Measurements from ENCODE around the gene HLCS.
"Not testable (repeated sequence)": the region's sequence is repeated elsewhere in the genome, so short reads cannot be mapped to it uniquely, and the experiment has no call there.

HLCS gene

GRCh38 chr21:36955783-36956182, 10.7 kb downstream of the HLCS start:
- DNase-seq (ENCODE audit: low read depth, low spot score), result no peak

- not testable (repeated sequence) for DNase-seq (ENCODE audit: low read depth, low spot score)
These were observed 14.1 kb downstream of the HLCS start for GRCh38 chr21:36952331-36952730.

GRCh38 chr21:36949171-36950141, 17.0 kb downstream of the HLCS start:
- DNase-seq (ENCODE audit: low read depth, low spot score), result no peak

GRCh38 chr21:36948686-36949085, 17.8 kb downstream of the HLCS start:
- peak; percentile 15 for DNase-seq (ENCODE audit: low read depth, low spot score)

GRCh38 chr21:36946949-36947356, 19.5 kb downstream of the HLCS start:
- peak; percentile 21 for DNase-seq (ENCODE audit: low read depth, low spot score)

- DNase-seq (ENCODE audit: low read depth, low spot score), result no peak
These were observed 20.9 kb downstream of the HLCS start for GRCh38 chr21:36945496-36946138.

- no peak for DNase-seq (ENCODE audit: low read depth, low spot score)
These were observed 29.9 kb downstream of the HLCS start for GRCh38 chr21:36936361-36937135.

GRCh38 chr21:36934864-36935420, 31.5 kb downstream of the HLCS start:
- DNase-seq (ENCODE audit: low read depth, low spot score), result no peak

- no peak for DNase-seq (ENCODE audit: low read depth, low spot score)
These were observed 34.2 kb downstream of the HLCS start for GRCh38 chr21:36932161-36932816.

GRCh38 chr21:36929622-36930021, 36.8 kb downstream of the HLCS start:
- DNase-seq (ENCODE audit: low read depth, low spot score), result no peak

GRCh38 chr21:36928960-36929359, 37.5 kb downstream of the HLCS start:
- DNase-seq (ENCODE audit: low read depth, low spot score), result no peak

- DNase-seq (ENCODE audit: low read depth, low spot score), result peak; percentile 41
These were observed 38.8 kb downstream of the HLCS start for GRCh38 chr21:36927719-36928117.

GRCh38 chr21:36926989-36927718, 39.3 kb downstream of the HLCS start:
- no peak for DNase-seq (ENCODE audit: low read depth, low spot score)

- no peak for DNase-seq (ENCODE audit: low read depth, low spot score)
These were observed 43.2 kb downstream of the HLCS start for GRCh38 chr21:36923270-36923669.

- no peak for DNase-seq (ENCODE audit: low read depth, low spot score)
These were observed 43.6 kb downstream of the HLCS start for GRCh38 chr21:36922861-36923260.

GRCh38 chr21:36918291-36918690, 48.2 kb downstream of the HLCS start:
- no peak for DNase-seq (ENCODE audit: low read depth, low spot score)

GRCh38 chr21:36917471-36918158, 48.9 kb downstream of the HLCS start:
- no peak for DNase-seq (ENCODE audit: low read depth, low spot score)

- DNase-seq (ENCODE audit: low read depth, low spot score), result no peak
These were observed 49.8 kb downstream of the HLCS start for GRCh38 chr21:36916718-36917117.

- DNase-seq (ENCODE audit: low read depth, low spot score), result no peak
These were observed 50.7 kb downstream of the HLCS start for GRCh38 chr21:36915696-36916245.

All from brain pericyte (primary cell).